ENCODE results near the gene TMSB15C. TPM values are rescaled to one million over a fixed set of nuclear protein-coding genes. Genes with fewer than 3 reads are reported as not detected.
"Not testable (repeated sequence)": the region's sequence is repeated elsewhere in the genome, so short reads cannot be mapped to it uniquely, and the experiment has no call there.

Gene TMSB15C
- not detected in 2 replicates for total RNA-seq (2014; rRNA removed; shearing (Covaris generic))

DNA sequence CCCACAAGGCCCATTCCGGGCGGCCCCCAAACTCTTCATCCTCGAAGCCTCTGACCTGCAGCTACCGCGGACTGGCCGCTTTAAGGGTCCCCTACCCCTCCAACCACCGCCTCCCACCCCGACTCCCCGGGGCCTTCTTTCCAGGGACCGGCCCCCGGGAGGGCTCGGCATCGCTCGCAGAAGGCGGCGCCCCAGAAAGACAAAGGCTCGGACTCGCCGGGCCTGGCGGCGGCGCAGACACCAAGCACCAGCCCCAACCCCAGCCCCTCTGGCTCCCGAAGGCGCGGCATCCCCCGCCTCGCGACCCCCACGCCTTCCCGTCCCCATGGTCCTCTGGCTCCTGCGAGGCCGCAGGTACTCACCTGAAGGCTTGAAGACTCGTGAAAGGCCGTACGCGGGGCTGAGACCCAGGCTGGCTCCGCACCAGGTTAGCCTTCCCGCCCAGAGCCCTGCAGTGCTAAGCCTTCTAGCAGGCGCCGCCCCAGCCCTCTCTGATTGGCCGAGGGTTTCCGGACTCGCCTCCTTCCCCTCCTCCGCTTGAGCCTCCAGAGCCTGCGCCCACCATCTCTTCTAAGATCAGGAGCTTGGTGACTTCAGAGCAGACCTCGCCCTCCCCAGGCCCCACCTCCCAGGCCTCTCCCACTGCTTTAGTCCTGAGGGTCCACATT lies at the start of gene TMSB15C:
TMSB15C (minus strand) TSS at position 459 of the 668 bp plus-strand sequence.
- not testable (repeated sequence) for DNase-seq (ENCODE audit: low spot score)

DNA sequence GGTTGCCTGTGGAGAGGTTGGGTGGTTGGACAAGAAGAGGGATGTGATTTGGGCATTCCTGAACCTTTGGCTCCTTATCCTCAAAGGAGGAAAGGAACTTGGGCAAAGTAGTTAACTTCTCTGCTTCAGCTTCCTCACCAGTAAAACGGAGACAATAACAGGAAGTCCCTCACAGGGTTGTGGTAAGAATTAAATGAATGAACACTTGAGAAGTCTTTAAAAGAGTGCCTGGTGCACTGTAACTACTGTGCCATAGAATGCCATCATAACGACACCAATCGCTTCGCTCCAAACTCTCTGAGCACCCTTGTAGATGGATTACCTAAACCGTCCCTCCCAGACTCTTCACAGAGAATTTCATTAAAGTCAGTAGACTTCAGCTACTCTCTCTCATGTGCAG lies 46.8 kb upstream of the TMSB15C start:
- DNase-seq (ENCODE audit: low spot score) = no peak

DNA sequence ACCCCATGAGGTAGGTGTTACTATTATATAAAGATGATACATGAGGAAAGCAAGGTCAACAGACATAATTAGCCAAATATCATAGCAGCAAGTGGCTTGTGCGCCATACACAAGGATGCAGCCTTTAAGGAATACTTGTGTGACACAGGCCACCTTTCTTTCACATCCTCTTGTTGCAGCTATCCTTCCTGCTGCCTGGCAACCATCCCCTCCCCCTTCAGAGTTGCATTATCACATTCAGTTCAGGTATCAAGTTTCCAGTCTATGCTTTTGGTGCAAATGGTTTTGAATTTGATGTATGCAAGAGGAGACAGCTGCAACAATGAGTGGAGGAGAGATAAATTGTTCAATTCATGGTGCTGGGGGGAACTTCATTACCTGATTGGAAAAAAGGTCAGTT lies 42.7 kb upstream of the TMSB15C start:
- DNase-seq (ENCODE audit: low spot score) = no peak

GRCh38 chrX:104117759-104118158 lies 41.7 kb upstream of the TMSB15C start:
- no peak for DNase-seq (ENCODE audit: low spot score)

- peak; percentile 10 for DNase-seq (ENCODE audit: low spot score)
Measured at GRCh38 chrX:104113222-104113965, 37.4 kb upstream of the TMSB15C start.

- DNase-seq (ENCODE audit: low spot score) = no peak
Measured at GRCh38 chrX:104112326-104112951, 36.4 kb upstream of the TMSB15C start, which contains the start of gene ZCCHC18. Gene ZCCHC18, plus strand, starts transcription at chrX:104112523. Its CDS starts 1,589 bp downstream, at chrX:104114112.

DNA sequence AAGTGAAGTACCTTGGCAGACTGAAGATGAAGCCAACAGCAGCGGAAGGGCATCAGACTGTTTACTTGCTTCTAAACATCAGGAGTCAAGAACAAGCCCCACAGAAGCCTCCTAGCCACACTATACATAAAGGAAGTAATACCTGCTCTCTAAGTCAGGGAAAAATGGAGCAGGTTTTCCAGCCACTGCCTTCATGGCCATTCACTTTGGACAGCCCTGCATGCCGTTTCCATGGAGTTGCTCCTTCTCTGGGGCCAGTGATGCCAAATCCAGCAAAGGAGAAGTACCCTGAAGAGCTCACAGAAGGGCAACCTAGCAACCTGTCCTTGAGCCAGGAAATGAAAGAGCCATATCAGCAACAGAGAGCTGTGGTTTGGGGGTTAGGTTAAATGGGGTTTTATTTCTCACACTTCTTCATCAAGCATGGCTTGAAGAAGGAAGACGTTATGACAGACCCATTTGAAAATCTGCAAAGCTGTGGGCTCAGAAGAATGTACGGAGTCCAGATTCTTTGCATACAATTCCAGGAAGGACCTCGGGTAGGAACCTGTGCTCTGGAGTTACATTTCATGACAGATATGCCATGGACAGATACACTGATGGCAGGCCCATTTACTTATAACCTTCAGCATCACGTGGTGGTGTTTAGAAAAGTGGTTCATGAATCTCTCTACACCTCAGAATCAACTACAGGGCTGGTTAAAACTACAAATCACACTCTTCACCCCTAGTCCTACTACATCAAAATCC lies 34.6 kb upstream of the TMSB15C start:
- DNase-seq (ENCODE audit: low spot score) = not testable (repeated sequence)

DNA sequence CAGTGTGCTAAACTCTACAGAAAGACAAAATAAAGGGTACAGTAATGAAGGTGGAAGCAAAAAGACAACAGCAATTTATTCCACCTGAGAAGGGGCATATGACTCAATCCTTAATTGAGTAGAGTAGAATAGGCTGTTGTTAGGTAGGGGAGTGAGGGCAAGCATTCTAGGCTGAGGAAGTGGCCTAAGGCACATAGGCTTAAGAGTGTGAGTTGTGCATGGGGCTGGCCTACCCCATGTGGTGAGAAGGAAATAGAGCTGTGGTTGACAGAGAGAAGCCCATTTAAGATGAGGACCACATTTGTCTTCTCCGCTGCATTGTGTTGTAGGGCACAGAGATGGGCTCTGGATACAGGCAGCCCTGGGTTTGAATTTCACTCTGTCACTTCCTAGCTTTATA lies 32.9 kb upstream of the TMSB15C start:
- DNase-seq (ENCODE audit: low spot score) = no peak

DNA sequence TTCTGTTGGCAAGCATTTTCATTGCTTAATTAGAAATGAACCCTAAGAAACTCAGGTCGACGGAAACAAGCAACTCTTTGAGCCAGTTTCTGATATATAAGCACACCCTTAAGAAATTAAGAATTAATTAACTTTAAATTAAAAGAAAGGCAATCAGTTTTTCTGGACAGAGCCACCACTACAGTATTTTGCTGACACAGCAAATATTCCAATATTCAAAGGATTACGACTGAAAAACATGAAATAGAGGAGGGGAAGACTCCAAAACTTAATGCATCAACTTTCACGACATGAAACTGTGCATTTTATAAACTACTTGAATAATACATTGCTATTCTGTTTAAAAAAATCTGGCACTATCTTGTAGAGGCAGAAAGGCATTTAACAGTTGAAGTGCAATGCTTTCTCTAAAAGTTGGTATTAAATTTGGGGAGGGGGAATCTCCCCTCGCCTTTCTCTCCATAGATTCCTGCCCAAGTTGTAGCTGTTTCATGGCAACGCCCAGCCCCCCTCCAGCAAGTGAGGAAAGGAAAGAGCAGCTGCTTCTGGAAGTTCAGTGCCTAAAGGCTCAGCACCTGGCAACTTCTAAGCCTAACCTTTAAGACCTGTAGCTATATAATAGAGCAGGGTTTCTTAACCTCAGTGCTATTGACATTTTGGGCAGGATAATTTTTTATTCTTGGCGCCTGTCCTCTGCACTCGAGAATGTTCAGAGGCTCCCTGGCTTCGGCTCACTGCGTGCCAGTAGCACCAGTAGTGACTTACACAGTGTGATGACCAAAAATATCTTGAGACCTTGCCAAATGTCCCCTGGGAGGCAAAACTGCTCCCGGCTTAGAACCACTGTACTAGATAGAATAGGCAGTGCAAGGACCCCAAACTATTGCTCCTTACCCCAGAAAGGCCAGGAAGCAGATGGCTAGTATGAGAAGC lies 29.6 kb upstream of the TMSB15C start:
- DNase-seq (ENCODE audit: low spot score) = no peak

- no peak for DNase-seq (ENCODE audit: low spot score)
Measured at GRCh38 chrX:104104676-104105075, 28.6 kb upstream of the TMSB15C start.

DNA sequence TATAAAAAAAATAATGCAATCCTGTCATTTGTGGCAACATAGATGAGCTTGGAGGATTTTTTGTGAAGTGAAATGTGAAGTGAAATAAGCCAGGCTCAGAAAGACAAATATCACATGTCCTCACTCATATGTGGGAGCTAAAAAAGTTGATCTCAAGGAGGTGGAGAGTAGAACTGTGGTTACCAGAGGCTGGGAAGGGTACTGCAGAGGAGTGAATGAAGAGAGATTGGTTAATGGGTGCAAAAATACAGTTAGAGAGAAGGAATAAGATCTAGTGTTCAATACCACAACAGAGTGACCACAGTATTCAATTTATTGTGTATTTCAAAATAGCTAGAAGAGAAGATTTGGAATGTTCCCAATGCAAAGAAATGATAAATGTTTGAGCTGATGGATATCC lies 22.9 kb upstream of the TMSB15C start:
- DNase-seq (ENCODE audit: low spot score) = no peak

GRCh38 chrX:104098151-104098808 lies 22.2 kb upstream of the TMSB15C start:
- DNase-seq (ENCODE audit: low spot score) = peak; percentile 79

GRCh38 chrX:104085919-104086318 lies 9.9 kb upstream of the TMSB15C start:
- DNase-seq (ENCODE audit: low spot score) = no peak

- no peak for DNase-seq (ENCODE audit: low spot score)
Measured at GRCh38 chrX:104085477-104085876, 9.4 kb upstream of the TMSB15C start.

DNA sequence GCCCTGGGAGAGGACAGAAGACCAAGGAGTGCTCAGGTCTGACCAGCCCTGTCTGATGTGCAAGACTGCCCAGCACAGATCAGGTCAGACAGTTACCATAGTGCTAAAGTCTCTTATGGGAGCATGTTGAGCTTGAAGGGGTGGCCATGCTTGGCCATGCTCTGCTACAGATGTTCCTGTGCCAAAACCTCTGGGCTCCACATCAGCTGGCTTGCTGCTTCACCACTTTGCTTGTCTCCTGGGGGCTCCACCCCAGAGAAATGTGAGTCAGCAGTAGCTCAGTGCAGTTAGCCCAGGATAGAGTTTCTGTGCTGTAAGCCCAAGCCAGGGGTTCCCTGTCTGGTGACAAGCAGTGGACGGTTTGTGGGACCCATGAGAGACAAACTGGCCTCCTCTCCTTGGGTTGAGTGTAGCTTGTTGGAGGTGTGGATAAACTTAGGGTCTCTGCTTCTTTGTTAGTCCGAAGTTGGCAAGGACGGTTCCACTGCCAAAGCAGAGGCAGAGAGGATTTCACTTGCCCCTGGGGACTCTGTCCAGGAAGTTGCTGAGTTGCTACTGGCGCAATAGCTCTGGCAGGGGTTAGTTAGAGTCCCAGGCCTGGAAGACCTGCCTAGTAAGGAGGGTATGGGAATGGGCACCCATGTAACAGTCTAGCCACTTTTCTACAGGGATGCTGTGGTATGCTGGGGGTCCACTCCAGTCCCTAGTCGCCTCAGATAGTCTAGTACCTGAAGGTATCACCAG lies 8.7 kb upstream of the TMSB15C start:
- DNase-seq (ENCODE audit: low spot score) = no peak

GRCh38 chrX:104084063-104084462 lies 8.0 kb upstream of the TMSB15C start:
- DNase-seq (ENCODE audit: low spot score) = no peak

GRCh38 chrX:104077854-104078253 lies 1.8 kb upstream of the TMSB15C start:
- DNase-seq (ENCODE audit: low spot score) = not testable (repeated sequence)

DNA sequence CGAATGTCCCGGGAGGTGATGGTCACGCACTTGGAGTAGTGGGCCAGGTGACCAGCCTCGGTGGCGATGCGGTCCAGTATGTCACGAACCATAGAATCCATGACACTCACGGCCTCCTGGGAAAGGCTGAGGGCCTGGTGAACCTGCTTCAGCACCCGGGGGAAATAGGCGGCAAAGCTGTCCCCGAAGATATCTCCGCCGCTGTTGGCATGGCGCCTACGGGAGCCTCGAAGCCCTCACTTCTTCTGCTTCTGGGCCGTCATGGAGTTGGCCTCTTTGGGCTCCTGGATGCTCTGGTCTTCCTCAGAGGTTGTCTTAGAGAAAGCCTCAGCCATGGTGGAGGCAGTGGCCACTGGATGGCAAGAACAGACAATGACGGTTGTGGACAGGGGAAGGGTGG lies 13.4 kb downstream of the TMSB15C start:
- not testable (repeated sequence) for DNase-seq (ENCODE audit: low spot score)

DNA sequence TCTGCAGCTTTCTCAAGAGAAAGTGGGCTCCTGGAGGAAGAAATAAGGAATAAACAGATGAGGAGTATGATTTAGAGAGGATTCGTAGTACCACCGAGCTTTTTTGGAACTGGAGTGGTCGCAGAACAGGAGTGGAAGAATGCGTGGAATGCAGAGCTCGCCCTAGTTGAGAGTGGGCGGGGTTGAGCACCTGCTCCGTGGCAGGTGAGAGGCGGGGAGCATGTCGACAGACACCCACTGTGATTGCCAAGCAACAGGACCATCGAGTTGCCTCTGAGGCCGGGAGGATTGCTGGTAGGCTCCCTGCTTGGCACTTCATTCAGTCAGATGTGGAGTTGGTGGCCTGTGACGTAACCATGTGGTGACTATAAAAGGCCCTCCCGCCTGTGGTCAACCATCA lies 21.1 kb downstream of the TMSB15C start:
- not testable (repeated sequence) for DNase-seq (ENCODE audit: low spot score)

Measured in HT-29 (cell line).